ENCODE results near the gene UGT1A9. TPM values are rescaled to one million over a fixed set of nuclear protein-coding genes. Genes with fewer than 3 reads are reported as not detected.
"Not testable (repeated sequence)": the region's sequence is repeated elsewhere in the genome, so short reads cannot be mapped to it uniquely, and the experiment has no call there.

UGT1A9 gene
- total and polyA plus RNA-seq, 2 of the 4 experiments (the other 2 are of a cell fraction): not detected

DNA sequence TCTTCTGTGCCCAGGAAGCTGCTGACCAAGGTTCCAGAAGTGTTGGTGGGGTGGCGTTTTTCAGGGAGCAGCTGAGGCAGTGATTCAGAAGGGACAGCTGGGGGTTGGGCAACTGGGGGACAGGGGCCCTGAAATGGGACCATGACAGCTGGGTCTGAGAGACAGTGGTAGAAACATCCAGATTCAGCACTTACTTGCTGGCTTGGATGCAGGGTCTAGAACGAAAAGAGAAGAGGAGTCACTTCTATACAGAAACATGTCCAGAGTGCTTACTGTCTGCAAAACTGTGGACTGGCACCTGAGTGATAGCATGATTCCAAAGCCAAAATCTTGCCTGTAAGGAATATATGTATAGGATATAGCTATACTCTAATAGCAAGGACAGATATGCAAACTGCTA is 74.1 kb downstream of the UGT1A9 start:
- CTCF ChIA-PET; dilution Hi-C loops (cut with HindIII; ENCODE audit: low sequenced_read_pairs, unreplicated experiment); H4K8ac ChIP-seq (ENCODE audit: low read depth in 2 of 2, low read length in 2 of 2); H2AK9ac ChIP-seq (replicated peaks; ENCODE audit: low read depth, low read length, poor library complexity); in situ Hi-C loops (cut with MboI; ENCODE audit: low sequenced_read_pairs); H3K27me3 ChIP-seq (ENCODE audit: control insufficient read depth, insufficient read depth, low read length); H3K36me3 ChIP-seq (ENCODE audit: control insufficient read depth, insufficient read depth, low read length); H3K23ac ChIP-seq (ENCODE audit: low read depth, low read length); H2BK120ac ChIP-seq (ENCODE audit: low read depth, low read length); DNase-seq; H3K4me3 ChIP-seq (ENCODE audit: insufficient read depth, low read depth, low read length); H3K9ac ChIP-seq (ENCODE audit: low read depth, low read length); H3K18ac ChIP-seq (ENCODE audit: low read depth, low read length); BruUV-seq (replicated peaks); H3K14ac ChIP-seq (replicated peaks; ENCODE audit: low read depth, low read length); H3K79me1 ChIP-seq (ENCODE audit: low read depth in 1 of 2, low read length in 2 of 2); intact Hi-C loops (cut with micrococcal nuclease); H3K9me3 ChIP-seq (ENCODE audit: control insufficient read depth, insufficient read depth, low read length); H4K91ac ChIP-seq (ENCODE audit: insufficient read depth, low read depth, low read length); H3K9me1 ChIP-seq (ENCODE audit: insufficient read depth, low read length); POLR2A ChIA-PET (ENCODE audit: unreplicated experiment); H2BK5ac ChIP-seq (ENCODE audit: low read depth, low read length, poor library complexity, severe bottlenecking); H2AK5ac ChIP-seq (ENCODE audit: low read depth, low read length); H2AFZ ChIP-seq (replicated peaks; ENCODE audit: low read length, poor library complexity); H4K5ac ChIP-seq (ENCODE audit: low read depth, low read length); H3K27ac ChIP-seq (ENCODE audit: insufficient read depth, low read length); H3K4ac ChIP-seq (ENCODE audit: low read depth, low read length); H4K20me1 ChIP-seq (ENCODE audit: insufficient read depth, low read length); H3K56ac ChIP-seq (ENCODE audit: extremely low read depth, insufficient read depth, low read length); ATAC-seq (ENCODE audit: low read depth); H3K4me1 ChIP-seq (ENCODE audit: control insufficient read depth, insufficient read depth, low read length); H2BK15ac ChIP-seq (ENCODE audit: low read depth, low read length); H3K4me2 ChIP-seq (ENCODE audit: low read depth, low read length); H2BK20ac ChIP-seq (ENCODE audit: low read depth, low read length): not testable (repeated sequence)
- no CpG with 5 or more reads among the region's 2 CpGs for WGBS, 2 experiments (ENCODE audit: extremely low coverage in 2 of 2, insufficient read length in 1 of 2)
